C4-2B (cell line): ENCODE results near the gene GAL.

ENCODE experiments used
- H3K27ac ChIP-seq: fragments of 450-650 bp; 2 replicates; pipeline ENCODE4 v1.5.1; 2017
- CTCF ChIP-seq: fragments of 450-650 bp; conservative IDR thresholded peaks from 2 replicates; pipeline ENCODE4 v1.5.1; 2017; ENCODE audit warnings: mild to moderate bottlenecking
- ZFX ChIP-seq: fragments of 450-650 bp; IDR thresholded peaks from 2 replicates; pipeline ENCODE4 v1.6.1; 2017

The GAL gene

DNA sequence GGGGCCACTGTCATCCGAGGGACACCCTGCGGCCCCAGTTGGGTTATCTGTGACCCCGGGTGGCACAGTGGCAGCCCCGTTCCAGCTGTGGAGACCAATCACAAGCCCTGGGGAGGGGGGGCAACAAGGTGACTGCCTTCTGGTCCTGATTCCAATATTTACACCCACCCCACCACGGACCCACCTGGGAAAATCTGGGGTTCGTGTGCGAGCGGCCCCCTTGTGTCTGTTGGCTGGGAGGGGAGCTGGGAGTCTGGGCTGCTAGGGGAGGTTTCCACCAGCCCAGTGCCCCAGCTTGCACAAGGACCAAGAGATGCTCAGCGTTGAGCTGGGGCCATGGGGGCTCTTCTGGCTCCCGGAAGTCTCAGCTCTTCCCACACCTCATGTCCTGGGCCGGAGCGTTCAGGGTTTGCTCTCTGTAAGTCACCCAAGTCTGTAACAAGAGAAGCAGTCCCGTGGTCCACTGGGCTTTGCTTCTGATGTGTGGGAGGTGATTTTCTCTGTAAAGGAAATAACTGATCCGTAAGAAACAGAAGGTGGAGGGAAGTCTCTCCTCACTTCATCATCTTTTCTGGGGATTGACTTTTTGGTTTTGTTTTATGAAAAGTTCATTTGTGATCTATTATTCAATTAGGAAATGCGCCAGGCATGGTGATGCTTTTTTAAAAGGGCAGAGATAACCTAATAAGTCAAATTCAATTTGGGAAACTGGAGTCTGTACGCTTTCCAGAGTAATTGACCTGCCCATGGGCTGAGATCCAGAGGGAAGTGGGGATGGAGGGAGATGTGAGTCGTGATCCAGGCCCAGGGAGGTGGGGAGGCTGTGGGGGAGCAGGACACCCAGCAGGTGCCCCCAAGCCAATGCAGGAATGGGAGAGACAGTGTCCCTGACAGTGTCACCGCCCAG, 22.4 kb upstream of the GAL start:
- TF ChIP-seq CTCF (no peak), ZFX (no peak)
- H3K27ac ChIP-seq = no peak overlapping the region

- no peak for TF ChIP-seq CTCF
- TF ChIP-seq ZFX = no peak
- no peak overlapping the region for H3K27ac ChIP-seq
Observed at GRCh38 chr11:68663482-68664010, 20.8 kb upstream of the GAL start.

DNA sequence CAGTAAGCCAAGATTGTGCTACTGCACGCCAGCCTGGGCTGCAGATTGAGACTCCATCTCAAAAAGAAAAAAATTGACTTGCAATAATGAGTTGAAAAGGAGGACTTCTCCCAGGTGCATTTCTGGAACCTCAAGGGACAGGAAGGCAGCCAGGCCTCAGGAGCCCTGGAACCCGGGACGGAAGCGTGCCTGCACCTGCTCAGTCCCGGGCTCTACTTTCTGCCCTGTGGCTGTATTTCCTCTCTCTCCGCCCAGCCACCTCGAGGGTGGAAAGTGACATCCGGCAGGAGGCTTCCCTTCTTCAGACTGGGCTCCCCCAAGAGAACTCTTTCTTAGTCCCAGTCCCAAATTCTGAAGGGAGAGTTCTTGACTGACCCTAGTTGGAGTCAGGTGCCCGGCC, 20.2 kb upstream of the GAL start:
- no peak overlapping the region for H3K27ac ChIP-seq
- TF ChIP-seq ZFX (no peak), CTCF (no peak)

GRCh38 chr11:68664906-68665305, 19.4 kb upstream of the GAL start:
- H3K27ac ChIP-seq = no peak overlapping the region
- no peak for TF ChIP-seq ZFX
- TF ChIP-seq CTCF = no peak

- TF ChIP-seq ZFX = no peak
- H3K27ac ChIP-seq = no peak overlapping the region
Observed at GRCh38 chr11:68665436-68665835, 18.9 kb upstream of the GAL start.

- no peak overlapping the region for H3K27ac ChIP-seq
- no peak for TF ChIP-seq CTCF
- TF ChIP-seq ZFX = no peak
Observed at GRCh38 chr11:68666849-68667248, 17.5 kb upstream of the GAL start.

- TF ChIP-seq CTCF (no peak), ZFX (no peak)
- no peak overlapping the region for H3K27ac ChIP-seq
Observed at GRCh38 chr11:68667511-68668500, 16.5 kb upstream of the GAL start.
